Stimulated activated CD8-positive, alpha-beta memory T cell treated with anti-CD3 and anti-CD28 coated beads, Interleukin-15, amount 100 ng/mL, for 4 hours (primary cell): ENCODE data around the gene INIP.
"Not testable (repeated sequence)": the region's sequence is repeated elsewhere in the genome, so short reads cannot be mapped to it uniquely, and the experiment has no call there.

ENCODE experiments used
- DNase-seq, 2 donors: peaks; one replicate each; pipeline ENCODE4 v3.0.0-alpha.2; 2020; ENCODE audit warnings: low read depth in 2 of 2

The INIP gene

GRCh38 chr9:112673221-112673620, 44.7 kb downstream of the INIP start:
- not testable (repeated sequence) for DNase-seq

GRCh38 chr9:112670991-112671625, 46.8 kb downstream of the INIP start:
- DNase-seq = no peak

- DNase-seq = no peak
These were observed 48.6 kb downstream of the INIP start for GRCh38 chr9:112669326-112669725.

GRCh38 chr9:112665347-112665746, 52.6 kb downstream of the INIP start:
- no peak for DNase-seq

- DNase-seq = no peak
These were observed 53.4 kb downstream of the INIP start for GRCh38 chr9:112664531-112664930.

- DNase-seq = no peak
These were observed 54.2 kb downstream of the INIP start for GRCh38 chr9:112663681-112664080.

GRCh38 chr9:112659906-112660305, 58.0 kb downstream of the INIP start:
- no peak for DNase-seq

- no peak for DNase-seq
These were observed 62.2 kb downstream of the INIP start for GRCh38 chr9:112655668-112656067.

GRCh38 chr9:112654282-112654681, 63.6 kb downstream of the INIP start:
- DNase-seq = no peak

GRCh38 chr9:112648624-112649023, 69.3 kb downstream of the INIP start:
- DNase-seq = no peak

- DNase-seq = no peak
These were observed 70.3 kb downstream of the INIP start for GRCh38 chr9:112647596-112647995.

- no peak for DNase-seq
These were observed 75.8 kb downstream of the INIP start for GRCh38 chr9:112642126-112642525.

GRCh38 chr9:112640311-112640710, 77.6 kb downstream of the INIP start:
- no peak for DNase-seq
